Adrenal gland (tissue), 12 donors: ENCODE data around the gene THSD4. TPM values are rescaled to one million over a fixed set of nuclear protein-coding genes. Genes with fewer than 3 reads are reported as not detected.
A peak's percentile ranks its signal among the peaks of the same experiment; 100 is the strongest.

Experiments used
- DNase-seq, 7 donors: peaks; one replicate each; pipeline ENCODE4 v3.0.0-alpha.2; 2019 to 2020
- H3K27ac ChIP-seq, 5 donors: fragments of 200-600 bp; sonication (generic) in 4 of 5; 1 replicate in 3 of 5; 2 replicates in 2 of 5; pipeline versions ENCODE4 v1.5.1 to v1.8.0; 2016 to 2020; ENCODE audit warnings: mild to moderate bottlenecking in 1 of 5
- H3K27me3 ChIP-seq: fragments of 200-600 bp; 2 replicates; pipeline ENCODE4 v1.8.0; 2021
- H3K36me3 ChIP-seq, 2 donors: fragments of 200-600 bp; replicated peaks in 1 of 2; 1 replicate in 1 of 2; 2 replicates in 1 of 2; pipeline versions ENCODE4 v1.5.1 to v1.8.0; 2018 to 2022
- H3K4me1 ChIP-seq, 2 donors: fragments of 200-600 bp; replicated peaks in 1 of 2; 1 replicate in 1 of 2; 2 replicates in 1 of 2; pipeline versions ENCODE4 v1.5.1 to v1.8.0; 2018 to 2021
- H3K4me3 ChIP-seq, 4 donors: fragments of 200-600 bp; sonication (generic) in 3 of 4; one replicate each; pipeline ENCODE4 v1.5.1; 2016 to 2018
- H3K9me3 ChIP-seq, 3 donors: fragments of 200-600 bp; sonication (generic) in 1 of 3; replicated peaks in 1 of 3; 1 replicate in 2 of 3; 2 replicates in 1 of 3; pipeline versions ENCODE4 v1.5.1 to v1.8.0; 2016 to 2021
- CTCF ChIP-seq, 6 experiments: fragments of 450-650 bp in 4 of 6; fragments of 200-600 bp in 2 of 6; sonication (generic) in 1 of 6; IDR thresholded peaks; 1 replicate in 5 of 6; 2 replicates in 1 of 6; pipeline versions ENCODE4 v1.5.1 to v1.8.0; 2016 to 2021; ENCODE audit warnings: antibody characterized with exemption in 6 of 6, mild to moderate bottlenecking in 2 of 6, moderate library complexity in 1 of 6
- POLR2A ChIP-seq, 2 donors: fragments of 450-650 bp; IDR thresholded peaks; one replicate each; pipeline ENCODE4 v1.6.1; 2017; ENCODE audit warnings: antibody characterized with exemption in 2 of 2, mild to moderate bottlenecking in 2 of 2, moderate library complexity in 1 of 2
- WGBS, 4 donors: extraction: QIAGEN DNeasy Blood & Tissue Kit in 2 of 4; methylation state at CpG; one replicate each; pipeline versions ENCODE4 v1.1.5 to v1.1.7; 2013 to 2017; 5-methylcytosine and 5-hydroxymethylcytosine counted together
- intact Hi-C, 2 donors: fragments of 100-400 bp; cut with DNase I; formaldehyde crosslinking; loops; one replicate each; pipeline versions ENCODE4 v1.14.1 to v1.15.0; 2022 to 2023
- polyA plus RNA-seq, 3 donors: library from polyadenylated mRNA; stranded (reverse); fragments of 200-250 nt in 2 of 3; fragments of 350-450 nt in 1 of 3; fragmentation: Illumina TruSeq in 1 of 3; extraction: RNeasy Lipid Tissue Mini Kit (QIAGEN cat#74804) in 1 of 3; gene quantifications; one replicate each; pipeline ENCODE4 v1.2.3, GENCODE V29; 2013 to 2014
- total RNA-seq, 9 donors: library from RNA; depleted of rRNA in 4 of 9; stranded (reverse); fragments of >200 nt in 4 of 9; fragments of 120-200 nt in 1 of 9; fragmentation: NEBNext Ultra II Directional in 1 of 9; extraction: Animal tissue kit (Norgen Biotek cat#: 25700) in 1 of 9; gene quantifications; one replicate each; pipeline versions ENCODE4 v1.1.0 to v1.2.4, GENCODE V29; 2013 to 2023
- donor health status: healthy with polysubstance abuse.
- donor health status: Bipolar disorder and iron deficiency.
- donor health status: DM: yes; HTN: yes; CAD: no.
- donor health status: DM: no; HTN: no; CAD: no.
- donor health status: DM: no; HTN: no; CAD: no.
- donor health status: DM: yes; HTN: yes; CAD: no.

The THSD4 gene
- total and polyA plus RNA-seq, 12 donors, result 5.3 to 53.2 (median 23.2) TPM

GRCh38 chr15:71294251-71294910 is 179.1 kb downstream of the THSD4 start:
- no peak overlapping the region for H3K4me3 ChIP-seq
- no peaks in the 10 kb centered on the region for H3K36me3 ChIP-seq
- peak overlapping the region in 1 of 5 donors; percentile 20 for H3K27ac ChIP-seq
- peaks cover 0 to 9% of the 10 kb centered on the region in 2 donors for H3K4me1 ChIP-seq
- 68 to 80% (median 76%) methylated on average over 12 of the region's 12 CpGs for WGBS, 4 donors
- TF ChIP-seq CTCF (IDR thresholded peaks at IDR 0.05) (no peak), POLR2A (IDR thresholded peaks at IDR 0.05) (no peak)
- no peak for DNase-seq
- no peaks in the 10 kb centered on the region for H3K27me3 ChIP-seq
- no peaks in the 10 kb centered on the region for H3K9me3 ChIP-seq
- intact Hi-C loops, result no loop called here

DNA sequence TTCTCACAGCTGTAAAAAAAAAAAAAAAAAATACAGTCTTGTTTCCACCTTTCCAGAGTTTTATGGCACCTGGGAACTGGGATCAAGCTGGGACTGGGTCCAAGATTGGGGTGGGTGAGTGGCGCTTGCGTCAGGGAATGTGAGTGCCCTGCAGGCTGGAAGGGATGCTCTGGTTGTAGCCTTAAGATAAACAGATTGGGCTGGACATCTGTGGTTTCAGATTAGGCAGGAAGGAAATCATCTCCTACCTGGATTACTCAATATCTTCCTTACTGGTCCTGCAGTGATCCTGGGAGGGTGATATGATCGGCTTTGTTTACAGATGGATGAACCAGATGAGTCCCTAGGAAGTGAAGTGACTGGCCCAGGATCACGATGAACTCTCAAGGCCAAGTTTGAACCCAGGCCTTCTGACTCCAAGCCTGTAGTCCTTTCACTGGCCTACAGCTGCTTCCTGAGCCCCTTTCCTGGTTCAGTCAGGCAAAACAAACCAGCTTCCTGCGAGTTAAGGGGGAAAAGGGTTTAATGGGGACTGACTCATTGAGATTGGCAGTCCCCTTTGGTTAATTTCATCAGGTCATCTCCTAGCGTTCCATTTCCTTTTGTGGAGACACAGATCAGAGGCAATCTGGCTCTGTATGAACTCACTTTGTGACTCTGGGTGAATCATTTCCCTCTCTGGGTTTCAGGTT is 179.8 kb downstream of the THSD4 start:
- no peak overlapping the region for H3K4me3 ChIP-seq
- peak overlapping the region in 2 of 5 donors; percentile 56 to 82 for H3K27ac ChIP-seq
- H3K27me3 ChIP-seq, result no peaks in the 10 kb centered on the region
- intact Hi-C loops, result no loop called here
- TF ChIP-seq POLR2A (IDR thresholded peaks at IDR 0.05) (no peak), CTCF (IDR thresholded peaks at IDR 0.05) (no peak)
- peaks cover 0 to 9% of the 10 kb centered on the region in 2 donors for H3K4me1 ChIP-seq
- 39 to 54% (median 45%) methylated on average over 6 of the region's 6 CpGs for WGBS, 4 donors
- H3K36me3 ChIP-seq, result no peaks in the 10 kb centered on the region
- no peaks in the 10 kb centered on the region for H3K9me3 ChIP-seq
- DNase-seq, result peak in 2 of 7 donors; percentile 26 to 31

GRCh38 chr15:71295603-71296314 is 180.5 kb downstream of the THSD4 start:
- peak overlapping the region in 2 of 5 donors; percentile 56 to 82 for H3K27ac ChIP-seq
- H3K4me1 ChIP-seq, result peaks cover 0 to 9% of the 10 kb centered on the region in 2 donors
- no peak overlapping the region for H3K4me3 ChIP-seq
- TF ChIP-seq POLR2A (IDR thresholded peaks at IDR 0.05) (no peak), CTCF (IDR thresholded peaks at IDR 0.05) (no peak)
- no peaks in the 10 kb centered on the region for H3K9me3 ChIP-seq
- H3K27me3 ChIP-seq, result no peaks in the 10 kb centered on the region
- no peak for DNase-seq
- WGBS, 4 donors, result 36 to 45% (median 37%) methylated on average over 3 of the region's 3 CpGs
- intact Hi-C loops, result no loop called here
- H3K36me3 ChIP-seq, result no peaks in the 10 kb centered on the region

DNA sequence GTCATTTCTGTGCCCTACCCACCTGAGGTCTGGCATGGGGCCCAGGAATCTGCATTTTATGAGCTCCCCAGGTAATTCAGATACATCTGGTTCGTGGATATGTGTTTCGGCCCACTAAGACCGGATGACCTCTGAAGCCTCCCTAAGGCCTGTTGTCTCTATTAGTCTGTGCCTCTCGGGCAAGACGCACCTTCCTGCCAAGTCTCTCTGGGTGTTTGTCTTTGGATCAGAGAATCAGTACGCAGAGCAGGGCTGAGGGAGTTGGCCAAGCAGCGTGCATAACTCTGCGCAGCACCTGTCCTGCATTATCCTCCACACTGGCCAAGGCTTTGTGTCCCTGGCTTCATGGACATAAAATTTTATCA is 181.0 kb downstream of the THSD4 start:
- no peaks in the 10 kb centered on the region for H3K36me3 ChIP-seq
- peaks cover 0 to 9% of the 10 kb centered on the region in 2 donors for H3K4me1 ChIP-seq
- 95 to 98% (median 97%) methylated on average over 7 to 8 of the region's 8 CpGs for WGBS, 4 donors
- H3K4me3 ChIP-seq, result no peak overlapping the region
- H3K9me3 ChIP-seq, result no peaks in the 10 kb centered on the region
- intact Hi-C loops, result no loop called here
- no peaks in the 10 kb centered on the region for H3K27me3 ChIP-seq
- no peak for DNase-seq
- TF ChIP-seq POLR2A (IDR thresholded peaks at IDR 0.05), result no peak
- no peak for TF ChIP-seq CTCF (IDR thresholded peaks at IDR 0.05)
- no peak overlapping the region for H3K27ac ChIP-seq
